Endothelial cell of umbilical vein (primary cell): ENCODE measurements around the gene PIEZO2. TPM values are rescaled to one million over a fixed set of nuclear protein-coding genes. Genes with fewer than 3 reads are reported as not detected.

Source experiments
- BruUV-seq: library from RNA; stranded (reverse); fragments of 400-500 nt; replicated peaks from 2 replicates; lab custom pipeline; 2021; lab: Mats Ljungman, UMichigan
- CTCF ChIA-PET: fragments of 300-600, 350-600 bp; sonication (Branson Sonifier 250); formaldehyde crosslinking; loops from one replicate; lab custom pipeline; 2021; ENCODE audit warnings: antibody characterized with exemption, inconsistent platforms; lab: Charles Lee
- POLR2A ChIA-PET: fragments of 300-600, 350-600 bp; sonication (Branson Sonifier 250); formaldehyde crosslinking; loops from one replicate; lab custom pipeline; 2021; ENCODE audit warnings: antibody characterized with exemption, inconsistent platforms; lab: Charles Lee
- DNase-seq: peaks from one replicate; pipeline ENCODE4 v3.0.0-alpha.2; 2011; ENCODE audit warnings: low read depth, low spot score
- FAIRE-seq: peaks from 2 replicates; lab custom pipeline; 2011; peaks lifted over from hg19 to GRCh38; lab: Jason Lieb, UNC
- H2AFZ ChIP-seq: 2 replicates; pipeline ENCODE4 v1.6.0; 2012; ENCODE audit warnings: low read depth, low read length, control low read depth, inconsistent platforms
- H3K27ac ChIP-seq: 2 replicates; pipeline ENCODE4 v1.5.1; 2011; ENCODE audit warnings: low read depth, mild to moderate bottlenecking, control low read depth, low read length, moderate library complexity; ENCODE audit not compliant: insufficient read depth
- H3K27me3 ChIP-seq, 2 experiments: 2 replicates each; pipeline versions ENCODE4 v1.6.0 to v1.6.1; 2011; ENCODE audit warnings: low read length in 2 of 2, mixed read lengths in 1 of 2; ENCODE audit not compliant: control insufficient read depth in 2 of 2, insufficient read depth in 2 of 2
- H3K36me3 ChIP-seq, 2 experiments: 2 replicates in 1 of 2; 3 replicates in 1 of 2; pipeline ENCODE4 v1.5.1; 2011; ENCODE audit warnings: low read length in 2 of 2, mild to moderate bottlenecking in 1 of 2, moderate library complexity in 1 of 2; ENCODE audit not compliant: control insufficient read depth in 2 of 2, insufficient read depth in 2 of 2; ENCODE audit errors: extremely low read depth in 1 of 2
- H3K4me1 ChIP-seq: 3 replicates; pipeline ENCODE4 v1.5.1; 2011; ENCODE audit warnings: mild to moderate bottlenecking, low read length; ENCODE audit not compliant: control insufficient read depth, insufficient read depth; ENCODE audit errors: extremely low read depth
- H3K4me2 ChIP-seq: 2 replicates; pipeline ENCODE4 v1.6.1; 2011; ENCODE audit warnings: low read length, control low read depth, mixed read lengths; ENCODE audit not compliant: insufficient read depth
- H3K4me3 ChIP-seq, 3 experiments: fragments of 200-600 bp in 1 of 3; sonication (generic), shearing (Covaris generic) in 1 of 3; replicated peaks in 1 of 3; 2 replicates each; pipeline ENCODE4 v1.5.1; 2011 to 2016; ENCODE audit warnings: control low read depth in 3 of 3, low read length in 3 of 3, mild to moderate bottlenecking in 2 of 3, inconsistent platforms in 1 of 3, low read depth in 1 of 3, moderate library complexity in 1 of 3; ENCODE audit not compliant: insufficient read depth in 1 of 3
- H3K79me2 ChIP-seq: 2 replicates; pipeline ENCODE4 v1.6.0; 2012; ENCODE audit warnings: low read length, inconsistent platforms; ENCODE audit not compliant: control insufficient read depth, insufficient read depth
- H3K9ac ChIP-seq: replicated peaks from 2 replicates; pipeline ENCODE3; 2011; ENCODE audit warnings: low read length, control low read depth; ENCODE audit not compliant: insufficient read depth; ENCODE audit errors: extremely low read depth
- H3K9me1 ChIP-seq: replicated peaks from 3 replicates; pipeline ENCODE4 v1.6.0; 2011; ENCODE audit warnings: mild to moderate bottlenecking, low read length; ENCODE audit not compliant: control insufficient read depth, insufficient read depth; ENCODE audit errors: extremely low read depth
- H3K9me3 ChIP-seq: replicated peaks from 2 replicates; pipeline ENCODE4 v1.5.1; 2012; ENCODE audit warnings: low read length, inconsistent platforms; ENCODE audit not compliant: control insufficient read depth, insufficient read depth
- H4K20me1 ChIP-seq: replicated peaks from 2 replicates; pipeline ENCODE3; 2011; ENCODE audit warnings: mild to moderate bottlenecking, low read length; ENCODE audit not compliant: control insufficient read depth, insufficient read depth; ENCODE audit errors: extremely low read depth
- EZH2 ChIP-seq: IDR thresholded peaks from 2 replicates; pipeline ENCODE4 v1.6.1; 2012; ENCODE audit warnings: borderline replicate concordance, low read depth, mild to moderate bottlenecking, moderate library complexity, low read length, inconsistent platforms; ENCODE audit not compliant: severe bottlenecking
- FOS ChIP-seq: IDR thresholded peaks from 2 replicates; pipeline ENCODE4 v1.6.1; 2011; ENCODE audit warnings: mild to moderate bottlenecking, low read length, moderate library complexity, borderline replicate concordance; ENCODE audit not compliant: insufficient read depth
- GATA2 ChIP-seq: IDR thresholded peaks from 2 replicates; pipeline ENCODE4 v1.7.0; 2011; ENCODE audit warnings: low read depth, mild to moderate bottlenecking, moderate library complexity, mixed read lengths, low read length; ENCODE audit not compliant: insufficient read length, insufficient read depth
- JUN ChIP-seq: IDR thresholded peaks from 2 replicates; pipeline ENCODE4 v1.6.1; 2011; ENCODE audit warnings: borderline replicate concordance, low read depth; ENCODE audit not compliant: insufficient read length, insufficient read depth
- MYC ChIP-seq: IDR thresholded peaks from one replicate; pipeline ENCODE4 v1.6.1; 2011; ENCODE audit warnings: mild to moderate bottlenecking, low read depth, low read length
- POLR2A ChIP-seq: IDR thresholded peaks from 2 replicates; pipeline ENCODE4 v1.6.1; 2012; ENCODE audit warnings: low read depth, mild to moderate bottlenecking, control low read depth, low read length
- POLR2AphosphoS5 ChIP-seq: IDR thresholded peaks from 2 replicates; pipeline ENCODE4 v1.6.1; 2012; ENCODE audit warnings: low read depth, mild to moderate bottlenecking, control low read depth, low read length, moderate library complexity; ENCODE audit not compliant: insufficient read depth
- dilution Hi-C: fragments of 300-500 bp; cut with MboI; formaldehyde crosslinking; loops from one replicate; pipeline ENCODE4 v1.15.0; 2019; ENCODE audit warnings: low sequenced_read_pairs; ENCODE audit not compliant: extremely low pct_ligation_motif_present
- intact Hi-C: fragments of 100-400 bp; cut with micrococcal nuclease; formaldehyde crosslinking; loops from one replicate; pipeline ENCODE4 v1.10.0; 2022
- polyA plus RNA-seq, 4 experiments: library from polyadenylated mRNA; depleted of rRNA in 3 of 4; stranded (reverse) in 3 of 4; unstranded in 1 of 4; fragments of >200 nt; gene quantifications; 2 replicates each; pipeline versions ENCODE4 v1.2.1 to v1.2.3, GENCODE V29; 2011 to 2012; ENCODE audit warnings: missing spikeins in 1 of 4
- total RNA-seq: library from RNA; stranded (reverse); gene quantifications from 2 replicates; pipeline ENCODE4 v1.2.3, GENCODE V29; 2021
- TF ChIP-seq, protein P1 (sequence below), 2 donors: IDR thresholded peaks; 1 replicate in 1 of 2; 2 replicates in 1 of 2; pipeline ENCODE4 v1.5.1; 2011; ENCODE audit warnings: low read length in 2 of 2, mild to moderate bottlenecking in 2 of 2, moderate library complexity in 2 of 2, control low read depth in 1 of 2, inconsistent platforms in 1 of 2, low read depth in 1 of 2; ENCODE audit not compliant: insufficient read depth in 1 of 2; ENCODE audit errors: extremely low read depth in 1 of 2
- TF ChIP-seq, protein P2 (sequence below): IDR thresholded peaks from 2 replicates; pipeline ENCODE4 v1.6.1; 2011; ENCODE audit not compliant: insufficient read depth, insufficient read length

The PIEZO2 gene
- total and polyA plus RNA-seq, 2 donors (not counting 3 experiments of a cell fraction or from before 2014, with no cell fraction given): 1.7 to 11.2 TPM

DNA sequence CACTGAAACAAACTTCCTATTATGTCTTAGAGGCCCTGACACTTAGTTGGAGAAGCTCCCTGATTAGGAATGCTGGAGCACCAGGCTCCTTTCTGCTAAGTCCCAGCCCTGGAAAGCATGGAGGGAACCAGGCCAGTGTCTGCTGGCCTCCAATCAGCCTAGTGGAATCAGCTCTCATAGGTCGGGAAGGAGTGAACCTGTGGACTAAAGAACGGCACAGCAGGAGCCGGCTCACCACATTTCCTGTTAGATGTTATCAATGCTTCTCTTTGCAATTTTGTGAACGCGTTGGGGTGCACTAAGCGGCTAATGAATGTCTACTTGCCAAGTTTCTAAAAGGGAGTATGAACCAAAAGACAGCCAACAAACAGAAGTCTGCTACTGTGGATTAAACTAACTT is 326.9 kb downstream of the PIEZO2 start:
- no peak overlapping the region for H3K4me2 ChIP-seq
- no peak for DNase-seq
- no peaks in the 10 kb centered on the region for H3K4me1 ChIP-seq
- no peaks in the 10 kb centered on the region for H3K36me3 ChIP-seq
- intact Hi-C loops: no loop called here
- no peaks in the 10 kb centered on the region for H3K9me3 ChIP-seq
- no peak for FAIRE-seq
- no peak overlapping the region for H3K4me3 ChIP-seq
- peaks cover 2 to 3% of the 10 kb centered on the region in 2 experiments for H3K27me3 ChIP-seq
- peak; percentile 43 for TF ChIP-seq GATA2
- TF ChIP-seq, protein P1, sequence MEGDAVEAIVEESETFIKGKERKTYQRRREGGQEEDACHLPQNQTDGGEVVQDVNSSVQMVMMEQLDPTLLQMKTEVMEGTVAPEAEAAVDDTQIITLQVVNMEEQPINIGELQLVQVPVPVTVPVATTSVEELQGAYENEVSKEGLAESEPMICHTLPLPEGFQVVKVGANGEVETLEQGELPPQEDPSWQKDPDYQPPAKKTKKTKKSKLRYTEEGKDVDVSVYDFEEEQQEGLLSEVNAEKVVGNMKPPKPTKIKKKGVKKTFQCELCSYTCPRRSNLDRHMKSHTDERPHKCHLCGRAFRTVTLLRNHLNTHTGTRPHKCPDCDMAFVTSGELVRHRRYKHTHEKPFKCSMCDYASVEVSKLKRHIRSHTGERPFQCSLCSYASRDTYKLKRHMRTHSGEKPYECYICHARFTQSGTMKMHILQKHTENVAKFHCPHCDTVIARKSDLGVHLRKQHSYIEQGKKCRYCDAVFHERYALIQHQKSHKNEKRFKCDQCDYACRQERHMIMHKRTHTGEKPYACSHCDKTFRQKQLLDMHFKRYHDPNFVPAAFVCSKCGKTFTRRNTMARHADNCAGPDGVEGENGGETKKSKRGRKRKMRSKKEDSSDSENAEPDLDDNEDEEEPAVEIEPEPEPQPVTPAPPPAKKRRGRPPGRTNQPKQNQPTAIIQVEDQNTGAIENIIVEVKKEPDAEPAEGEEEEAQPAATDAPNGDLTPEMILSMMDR (IDR thresholded peaks at IDR 0.05; ENCODE audit: extremely low read depth in 1 of 2, insufficient read depth in 1 of 2, low read depth in 1 of 2, low read length in 2 of 2): no peak
- CTCF ChIA-PET: interaction anchor here (1.2 to 1.9 kb wide), 3 partner anchors 19 to 488 kb away, joined by 3 to 6 read pairs (median 4); no protein-coding TSS in a partner anchor
- BruUV-seq: no TSS peak
- no peak overlapping the region for H2AFZ ChIP-seq
- H3K79me2 ChIP-seq: no peaks in the 10 kb centered on the region
- dilution Hi-C loops: no loop called here
- no peaks in the 10 kb centered on the region for H4K20me1 ChIP-seq
- no peak overlapping the region for H3K27ac ChIP-seq
- H3K9me1 ChIP-seq: no peaks in the 10 kb centered on the region
- POLR2A ChIA-PET: no interaction called here
- no peak overlapping the region for H3K9ac ChIP-seq

DNA sequence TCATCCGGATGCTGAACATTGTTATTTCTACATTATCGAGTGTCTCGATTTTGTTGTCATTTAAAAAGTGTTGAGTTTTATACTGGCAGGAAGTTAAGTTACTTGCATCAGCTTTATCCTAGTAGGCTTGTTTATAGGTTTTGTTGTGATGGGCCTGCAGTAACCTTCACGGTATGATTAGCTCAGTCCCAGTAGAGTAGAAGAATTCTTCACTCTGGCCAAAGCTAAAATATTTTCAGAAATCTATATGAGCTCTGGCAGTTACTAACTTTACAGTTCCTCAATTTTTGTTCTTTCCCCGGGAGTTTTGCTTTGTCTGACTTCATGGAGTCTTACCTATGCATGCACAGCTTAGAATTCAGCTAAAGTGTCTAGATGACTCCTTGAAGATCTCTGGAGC is 328.7 kb downstream of the PIEZO2 start:
- BruUV-seq: no TSS peak
- no peak overlapping the region for H3K4me2 ChIP-seq
- TF ChIP-seq, protein P1 (IDR thresholded peaks at IDR 0.05; ENCODE audit: extremely low read depth in 1 of 2, insufficient read depth in 1 of 2, low read depth in 1 of 2, low read length in 2 of 2): no peak
- TF ChIP-seq POLR2A (no peak), POLR2AphosphoS5 (no peak), MYC (no peak), EZH2 (no peak), GATA2 (no peak), JUN (no peak), FOS (no peak)
- TF ChIP-seq, protein P2, sequence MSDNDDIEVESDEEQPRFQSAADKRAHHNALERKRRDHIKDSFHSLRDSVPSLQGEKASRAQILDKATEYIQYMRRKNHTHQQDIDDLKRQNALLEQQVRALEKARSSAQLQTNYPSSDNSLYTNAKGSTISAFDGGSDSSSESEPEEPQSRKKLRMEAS: no peak

More for the DNA sequence above, 328.7 kb downstream of the PIEZO2 start:
- intact Hi-C loops: no loop called here
- ChIA-PET POLR2A (no interaction called here), CTCF (interaction anchor here (0.7 to 1.4 kb wide), 4 partner anchors 11 to 333 kb away, joined by 3 to 6 read pairs (median 4); no protein-coding TSS in a partner anchor)
- DNase-seq: no peak
- no peaks in the 10 kb centered on the region for H3K9me3 ChIP-seq
- no peaks in the 10 kb centered on the region for H3K4me1 ChIP-seq
- H3K27me3 ChIP-seq: peaks cover 2 to 3% of the 10 kb centered on the region in 2 experiments
- dilution Hi-C loops: no loop called here
- no peaks in the 10 kb centered on the region for H3K36me3 ChIP-seq
- H3K9me1 ChIP-seq: no peaks in the 10 kb centered on the region
- no peaks in the 10 kb centered on the region for H4K20me1 ChIP-seq
- no peak overlapping the region for H3K9ac ChIP-seq
- no peak overlapping the region for H2AFZ ChIP-seq
- FAIRE-seq: no peak
- no peaks in the 10 kb centered on the region for H3K79me2 ChIP-seq
- H3K27ac ChIP-seq: no peak overlapping the region
- H3K4me3 ChIP-seq: no peak overlapping the region
